A549 (cell line): Measurements from ENCODE around the gene TMEM198. TPM values are rescaled to one million over a fixed set of nuclear protein-coding genes. Genes with fewer than 3 reads are reported as not detected.

ENCODE experiments used
- ATAC-seq, 2 experiments: fragments of 200-7000 bp in 1 of 2; fragments of >200 bp in 1 of 2; cut with Nextera tagmentation in 1 of 2; cut with Tn5 transposase in 1 of 2; 3 replicates each; pipeline versions ENCODE4 v1.8.0 to v1.9.1; 2018 to 2020; ENCODE audit warnings: mild to moderate bottlenecking in 1 of 2, moderate library complexity in 1 of 2
- CTCF ChIA-PET: fragments of 300-600 bp; sonication (Branson Sonifier 250); formaldehyde crosslinking; extraction: SDS; loops from one replicate; lab custom pipeline; 2021; ENCODE audit warnings: antibody characterized with exemption, inconsistent platforms; lab: Yijun Ruan, JAX
- POLR2A ChIA-PET: fragments of 350-600 bp; formaldehyde crosslinking; extraction: SDS; loops from one replicate; lab custom pipeline; 2021; ENCODE audit warnings: antibody characterized with exemption, inconsistent platforms; lab: Yijun Ruan, JAX
- DNase-seq, 2 experiments: peaks; one replicate each; pipeline versions ENCODE4 v3.0.0 to v3.0.0-alpha.2; 2011 to 2016; ENCODE audit warnings: low read depth in 1 of 2, low spot score in 1 of 2
- FAIRE-seq: peaks from 2 replicates; lab custom pipeline; 2011; peaks lifted over from hg19 to GRCh38; lab: Jason Lieb, UNC
- H3K27ac ChIP-seq, 2 experiments: fragments of >200 bp; sonication (Bioruptor Twin); formaldehyde crosslinking; 3 replicates each; pipeline ENCODE4 v1.5.1; 2016 to 2017
- H3K4me1 ChIP-seq: fragments of >200 bp; sonication (Bioruptor Twin); formaldehyde crosslinking; 3 replicates; pipeline ENCODE4 v1.6.1; 2016
- H3K4me2 ChIP-seq: fragments of >200 bp; sonication (Bioruptor Twin); formaldehyde crosslinking; 3 replicates; pipeline ENCODE4 v1.6.1; 2016
- H3K4me3 ChIP-seq: fragments of >200 bp; sonication (Bioruptor Twin); formaldehyde crosslinking; 3 replicates; pipeline ENCODE4 v1.5.1; 2016
- H3K9me3 ChIP-seq: fragments of >200 bp; sonication (Bioruptor Twin); formaldehyde crosslinking; 3 replicates; pipeline ENCODE4 v1.6.1; 2016
- BHLHE40 ChIP-seq: IDR thresholded peaks from 2 replicates; pipeline ENCODE4 v1.6.1; 2012; ENCODE audit warnings: low read depth, low read length, inconsistent platforms
- CBX8 ChIP-seq: fragments of 200-600 bp; sonication (generic); IDR thresholded peaks from 2 replicates; pipeline ENCODE4 v1.6.1; 2016
- CHD2 ChIP-seq: fragments of 150-350 bp; IDR thresholded peaks from 2 replicates; pipeline ENCODE4 v1.6.1; 2014; ENCODE audit warnings: low read length; ENCODE audit not compliant: partially characterized antibody
- E2F6 ChIP-seq: IDR thresholded peaks from 2 replicates; pipeline ENCODE4 v1.6.1; 2012; ENCODE audit warnings: low read depth, borderline replicate concordance
- FOSB ChIP-seq: fragments of 250-450 bp; sonication (Bioruptor Pico); IDR thresholded peaks from 2 replicates; pipeline ENCODE4 v1.5.0; 2020; ENCODE audit warnings: mild to moderate bottlenecking, moderate library complexity
- FOSL2 ChIP-seq, 2 experiments: fragments of 450-650 bp in 1 of 2; fragments of >200 bp in 1 of 2; sonication (Bioruptor Twin) in 1 of 2; formaldehyde crosslinking; IDR thresholded peaks; 2 replicates each; pipeline versions ENCODE4 v1.5.0 to v1.6.1; 2016 to 2020; ENCODE audit warnings: mild to moderate bottlenecking in 1 of 2, moderate library complexity in 1 of 2
- HDAC2 ChIP-seq: fragments of 200-600 bp; sonication (generic); IDR thresholded peaks from 2 replicates; pipeline ENCODE4 v1.6.1; 2016
- HMGXB4 ChIP-seq: fragments of 250-450 bp; sonication (Bioruptor Pico); IDR thresholded peaks from 2 replicates; pipeline ENCODE4 v1.5.0; 2021; ENCODE audit warnings: mild to moderate bottlenecking, moderate library complexity, borderline replicate concordance
- HOXA7 ChIP-seq: fragments of 250-450 bp; sonication (Bioruptor Pico); IDR thresholded peaks from 2 replicates; pipeline ENCODE4 v1.5.0; 2020; ENCODE audit warnings: mild to moderate bottlenecking, moderate library complexity
- HOXB13 ChIP-seq: fragments of 250-450 bp; sonication (Bioruptor Pico); IDR thresholded peaks from 2 replicates; pipeline ENCODE4 v1.5.0; 2020; ENCODE audit warnings: low read depth, mild to moderate bottlenecking, moderate library complexity
- JUNB ChIP-seq: fragments of >200 bp; sonication (Bioruptor Twin); formaldehyde crosslinking; IDR thresholded peaks from 2 replicates; pipeline ENCODE4 v1.6.1; 2016
- KDM5A ChIP-seq: fragments of 200-600 bp; sonication (generic); IDR thresholded peaks from 2 replicates; pipeline ENCODE4 v1.6.1; 2016; ENCODE audit warnings: antibody characterized with exemption, mild to moderate bottlenecking
- MAFK ChIP-seq: fragments of 450-650 bp; IDR thresholded peaks from 2 replicates; pipeline ENCODE4 v1.6.1; 2014; ENCODE audit not compliant: partially characterized antibody
- MYC ChIP-seq: IDR thresholded peaks from 2 replicates; pipeline ENCODE4 v1.6.1; 2012; ENCODE audit warnings: mild to moderate bottlenecking, inconsistent platforms, low read length, improper control_type of control experiment, borderline replicate concordance
- NR3C1 ChIP-seq: fragments of >200 bp; sonication (Bioruptor Twin); formaldehyde crosslinking; IDR thresholded peaks from 3 replicates; pipeline ENCODE4 v1.6.1; 2017
- PBX3 ChIP-seq: IDR thresholded peaks from 2 replicates; pipeline ENCODE4 v1.6.1; 2012
- PHF8 ChIP-seq: fragments of 200-600 bp; sonication (generic); IDR thresholded peaks from 2 replicates; pipeline ENCODE4 v1.6.1; 2016; ENCODE audit warnings: low read depth, mild to moderate bottlenecking, antibody characterized with exemption, moderate library complexity, borderline replicate concordance
- POLR2AphosphoS2 ChIP-seq: conservative IDR thresholded peaks from 2 replicates; pipeline ENCODE4 v1.6.1; 2012; ENCODE audit warnings: low read length, improper control_type of control experiment, inconsistent platforms
- REST ChIP-seq: fragments of 200-600 bp; sonication (generic); IDR thresholded peaks from 2 replicates; pipeline ENCODE4 v1.6.1; 2016; ENCODE audit warnings: antibody characterized with exemption, mild to moderate bottlenecking, moderate library complexity
- SMC3 ChIP-seq: fragments of >200 bp; sonication (Bioruptor Twin); formaldehyde crosslinking; IDR thresholded peaks from 3 replicates; pipeline ENCODE4 v1.6.1; 2018; ENCODE audit warnings: inconsistent platforms
- TP53 ChIP-seq: fragments of 250-450 bp; sonication (Bioruptor Pico); IDR thresholded peaks from 2 replicates; pipeline ENCODE4 v1.5.0; 2021; ENCODE audit warnings: mild to moderate bottlenecking, moderate library complexity
- USF2 ChIP-seq: fragments of 450-650 bp; IDR thresholded peaks from 2 replicates; pipeline ENCODE4 v1.6.1; 2014; ENCODE audit warnings: antibody characterized with exemption
- ZFP36 ChIP-seq: fragments of 450-650 bp; IDR thresholded peaks from 2 replicates; pipeline ENCODE4 v1.6.1; 2014; ENCODE audit warnings: borderline replicate concordance; ENCODE audit not compliant: partially characterized antibody
- ZNF302 ChIP-seq: fragments of 250-450 bp; sonication (Bioruptor Pico); IDR thresholded peaks from 2 replicates; pipeline ENCODE4 v1.9.0; 2021; ENCODE audit warnings: inconsistent platforms, mild to moderate bottlenecking, moderate library complexity
- WGBS: methylation state at CpG from one replicate; pipeline ENCODE4 v1.1.6; 2017; ENCODE audit errors: missing lambda C conversion rate; 5-methylcytosine and 5-hydroxymethylcytosine counted together
- polyA plus RNA-seq, 4 experiments: library from polyadenylated mRNA; depleted of rRNA in 3 of 4; stranded (reverse); fragments of >200 nt; fragmentation: RNase III in 1 of 4; extraction: RNeasy Plus Mini Kit Qiagen cat#74134 plus additional on column Dnase treatment in 1 of 4; gene quantifications; 2 replicates in 3 of 4; 3 replicates in 1 of 4; pipeline ENCODE4 v1.2.3, GENCODE V29; 2011 to 2017

The TMEM198 gene
- polyA plus RNA-seq, 2 of the 4 experiments (the other 2 are of a cell fraction) = 0.31 to 0.37 TPM

- FAIRE-seq (no peak), ATAC-seq (no peak), DNase-seq (no peak)
- peaks cover 12% of the 10 kb centered on the region for H3K4me1 ChIP-seq
- TF ChIP-seq TP53 (CRISPR knock-in tag) (no peak), USF2 (no peak), FOSL2 (IDR thresholded peaks at IDR 0.05) (no peak), FOSL2 (CRISPR knock-in tag; IDR thresholded peaks at IDR 0.05) (no peak), POLR2AphosphoS2 (no peak), JUNB (no peak), MAFK (no peak), MYC (no peak), PHF8 (no peak)
- no peak overlapping the region for H3K4me3 ChIP-seq
- WGBS = 32% methylated on average over 16 of the region's 16 CpGs
- H3K4me2 ChIP-seq = no peak overlapping the region
- CTCF ChIA-PET = interaction anchor here (79.1 to 89.4 kb wide), 2 partner anchors 6 to 43 kb away, joined by 3291 read pairs; partner anchors contain the start of genes ASIC4, CHPF, GMPPA and SPEG
- POLR2A ChIA-PET = interaction anchor here (1.8 kb wide), 1 partner anchor 14 kb away, joined by 5 read pairs; the partner anchor contains the start of gene GMPPA
- H3K27ac ChIP-seq = no peak overlapping the region
- H3K9me3 ChIP-seq = no peaks in the 10 kb centered on the region
Observed at GRCh38 chr2:219512524-219513216, 31.2 kb upstream of the TMEM198 start.

GRCh38 chr2:219513787-219514186, 30.0 kb upstream of the TMEM198 start:
- Histone ChIP-seq H3K4me3 (no peak overlapping the region), H3K4me1 (peaks cover 11% of the 10 kb centered on the region), H3K9me3 (no peaks in the 10 kb centered on the region), H3K4me2 (no peak overlapping the region), H3K27ac (no peak overlapping the region)
- POLR2A ChIA-PET = no interaction called here
- TF ChIP-seq MYC = no peak
- TF ChIP-seq HOXB13 (CRISPR knock-in tag) = no peak
- no peak for TF ChIP-seq SMC3
- TF ChIP-seq TP53 (CRISPR knock-in tag) = no peak
- no peak for TF ChIP-seq FOSL2 (IDR thresholded peaks at IDR 0.05)
- no peak for TF ChIP-seq FOSL2 (CRISPR knock-in tag; IDR thresholded peaks at IDR 0.05)
- TF ChIP-seq NR3C1 = no peak
- no peak for TF ChIP-seq KDM5A
- TF ChIP-seq HOXA7 = no peak
- no peak for TF ChIP-seq FOSB (CRISPR knock-in tag)
- TF ChIP-seq CHD2 = no peak
- TF ChIP-seq CBX8 = no peak
- no peak for TF ChIP-seq PBX3
- TF ChIP-seq HDAC2 = no peak
- no peak for ATAC-seq
- WGBS = 54% methylated on average over 4 of the region's 4 CpGs
- CTCF ChIA-PET = interaction anchor here (79.1 to 89.4 kb wide), 2 partner anchors 8 to 44 kb away, joined by 3291 read pairs; partner anchors contain the start of genes ASIC4, CHPF, GMPPA and SPEG
- no peak for FAIRE-seq
- no peak for DNase-seq

GRCh38 chr2:219514196-219514761, 29.5 kb upstream of the TMEM198 start, which contains the start of gene ASIC4:
TSS of gene ASIC4 (plus strand) at chr2:219514482. CDS start at chr2:219514725, 243 bp downstream.
- H3K27ac ChIP-seq = no peak within 1 kb of the TSS
- 41% methylated on average over 27 of the region's 31 CpGs for WGBS
- no peak for DNase-seq
- H3K4me2 ChIP-seq = no peak within 1 kb of the TSS
- ChIA-PET POLR2A (no interaction called here), CTCF (interaction anchor here (79.1 to 89.4 kb wide), 2 partner anchors 8 to 44 kb away, joined by 3291 read pairs; partner anchors contain the start of genes ASIC4, CHPF, GMPPA and SPEG)
- ATAC-seq = no peak
- H3K4me3 ChIP-seq = no peak within 1 kb of the TSS
- H3K9me3 ChIP-seq = no peaks in the 10 kb centered on the region
- no peak for FAIRE-seq
- peaks cover 6% of the 10 kb centered on the region; the same call in 2 of the 3 replicates for H3K4me1 ChIP-seq
- TF ChIP-seq BHLHE40 (no peak), REST (no peak), ZNF302 (CRISPR knock-in tag) (no peak), ZFP36 (no peak), HMGXB4 (CRISPR knock-in tag) (no peak), CBX8 (no peak), FOSB (CRISPR knock-in tag) (no peak), E2F6 (no peak)
